Measurements from ENCODE around the gene SPATS2L. TPM values are rescaled to one million over a fixed set of nuclear protein-coding genes. Genes with fewer than 3 reads are reported as not detected.

SPATS2L gene
- total and polyA plus RNA-seq, 2 experiments from 2014 or later, result 118 to 154 TPM

GRCh38 chr2:200337621-200338020 is 31.1 kb downstream of the SPATS2L start (continued):
- TF ChIP-seq ETS1 (IDR thresholded peaks at IDR 0.05) (no peak), EZH2 (IDR thresholded peaks at IDR 0.05; ENCODE audit: low read depth, unreplicated experiment) (no peak), ZNF331 (CRISPR knock-in tag; IDR thresholded peaks at IDR 0.05; ENCODE audit: low read depth) (no peak), EZH2phosphoT487 (IDR thresholded peaks at IDR 0.05; ENCODE audit: unreplicated experiment) (no peak), JUNB (IDR thresholded peaks at IDR 0.05; ENCODE audit: unreplicated experiment) (no peak), ZNF114 (CRISPR knock-in tag; IDR thresholded peaks at IDR 0.05) (no peak), CTCF (conservative IDR thresholded peaks at IDR 0.05; ENCODE audit: low read depth in 2 of 2) (no peak), CREB1 (CRISPR knock-in tag; IDR thresholded peaks at IDR 0.05; ENCODE audit: low read depth) (no peak)

GRCh38 chr2:200338692-200339091 is 32.2 kb downstream of the SPATS2L start:
- Histone ChIP-seq H3K27ac (ENCODE audit: low read depth) (no peak overlapping the region), H2AFZ (no peak overlapping the region), H3K9me2 (ENCODE audit: insufficient read depth) (no peaks in the 10 kb centered on the region; the same call in 1 of the 2 replicates), H3F3A (replicated peaks; ENCODE audit: low read depth) (0 out of 2 replicates have a peak, but pooled peaks cover 3% of the 10 kb centered on the region), H3K36me3 (ENCODE audit: insufficient read depth) (no peaks in the 10 kb centered on the region; the same call in 1 of the 2 replicates), H3K4me2 (no peak overlapping the region), H3K4me3 (no peak overlapping the region), H4K20me1 (replicated peaks; ENCODE audit: insufficient read depth) (peaks cover 11% of the 10 kb centered on the region; the same call in 1 of the 2 replicates), H3K4me1 (ENCODE audit: insufficient read depth) (peaks cover 31% of the 10 kb centered on the region; the same call in 1 of the 2 replicates), H3K27me3 (ENCODE audit: insufficient read depth) (no peaks in the 10 kb centered on the region), H3K79me2 (replicated peaks; ENCODE audit: insufficient read depth) (peaks cover 99% of the 10 kb centered on the region)
- DNase-seq (ENCODE audit: low spot score) (no peak), ATAC-seq (no peak)
- 0 out of 2 replicates have a peak overlapping the region, but pooled peaks have one; percentile 14 for H3K27ac Mint-ChIP-seq
- H3K27me3 Mint-ChIP-seq (ENCODE audit: insufficient read depth, low read depth, poor library complexity), result no peaks in the 10 kb centered on the region
- TF ChIP-seq STAT1 (IDR thresholded peaks at IDR 0.05; ENCODE audit: unreplicated experiment) (no peak), NANOG (IDR thresholded peaks at IDR 0.05; ENCODE audit: borderline replicate concordance) (no peak), CREB1 (CRISPR knock-in tag; IDR thresholded peaks at IDR 0.05; ENCODE audit: low read depth) (no peak), JUNB (IDR thresholded peaks at IDR 0.05; ENCODE audit: unreplicated experiment) (no peak)
- H3K36me3 Mint-ChIP-seq (ENCODE audit: low read depth), result peaks cover 35% of the 10 kb centered on the region; the same call in 2 of the 3 replicates
- H3K4me3 Mint-ChIP-seq, result no peak overlapping the region
- H3K4me1 Mint-ChIP-seq, result peaks cover 46% of the 10 kb centered on the region
- peaks cover 5% of the 10 kb centered on the region; the same call in 1 of the 3 replicates for H3K9me3 Mint-ChIP-seq

Measured in GM23338 (cell line).